Fibroblast of skin of abdomen (primary cell): ENCODE measurements around the gene PET100.
"Not testable (repeated sequence)": the region's sequence is repeated elsewhere in the genome, so short reads cannot be mapped to it uniquely, and the experiment has no call there.

Experiments used
- DNase-seq: peaks from one replicate; pipeline ENCODE4 v3.0.0-alpha.2; 2013

The PET100 gene

GRCh38 chr19:7635670-7636069 is 6.1 kb downstream of the PET100 start:
- no peak for DNase-seq

GRCh38 chr19:7636317-7636690 is 6.7 kb downstream of the PET100 start:
- DNase-seq = no peak

- DNase-seq = no peak
These were observed 7.2 kb downstream of the PET100 start, which contains the start of gene STXBP2 for GRCh38 chr19:7636691-7637373. Gene STXBP2, plus strand, starts transcription at chr19:7637110. Its CDS starts 40 bp downstream, at chr19:7637150.

DNA sequence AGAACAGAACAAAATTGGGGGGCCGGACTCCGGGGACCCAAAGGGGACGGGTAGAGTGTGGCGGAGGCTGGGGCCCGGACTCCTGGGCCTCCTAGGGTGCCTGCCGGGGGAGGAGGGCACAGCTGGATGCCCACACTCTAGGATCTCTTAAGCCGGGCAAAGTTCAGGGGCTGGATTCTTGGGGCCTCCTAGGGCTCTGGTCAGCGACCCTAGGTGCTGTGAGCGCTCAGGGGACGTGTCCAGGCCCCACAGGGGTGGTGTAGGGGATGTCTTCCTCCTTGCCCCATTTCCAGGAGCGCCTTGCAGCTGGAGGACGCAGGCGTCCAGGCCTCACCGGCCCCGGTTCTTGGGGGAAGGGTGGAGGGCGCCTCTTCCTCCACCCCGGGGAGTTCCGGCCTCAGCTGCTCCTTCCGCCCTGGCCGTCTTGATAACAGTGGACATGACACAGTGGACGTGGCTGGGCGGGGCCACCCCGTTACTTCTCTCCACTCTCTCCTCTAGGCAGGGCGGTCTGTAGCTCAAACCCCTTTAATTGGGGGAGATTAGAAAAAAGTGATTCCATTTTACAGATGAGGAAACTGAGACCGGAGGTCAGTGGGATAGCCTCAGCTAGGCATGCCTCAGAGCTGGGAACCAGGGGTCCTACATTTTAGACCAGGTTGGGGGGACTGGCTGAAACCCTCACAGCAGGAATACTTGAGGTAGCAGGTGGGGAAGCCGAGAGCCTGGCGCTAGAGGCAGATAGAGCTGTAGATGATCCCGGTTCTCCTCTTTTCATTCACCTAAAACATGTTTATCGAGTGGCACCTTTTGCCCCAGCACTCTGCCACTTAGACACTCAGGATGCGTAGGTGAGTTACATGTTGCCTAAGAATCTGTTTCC is 8.0 kb downstream of the PET100 start:
- DNase-seq = no peak

DNA sequence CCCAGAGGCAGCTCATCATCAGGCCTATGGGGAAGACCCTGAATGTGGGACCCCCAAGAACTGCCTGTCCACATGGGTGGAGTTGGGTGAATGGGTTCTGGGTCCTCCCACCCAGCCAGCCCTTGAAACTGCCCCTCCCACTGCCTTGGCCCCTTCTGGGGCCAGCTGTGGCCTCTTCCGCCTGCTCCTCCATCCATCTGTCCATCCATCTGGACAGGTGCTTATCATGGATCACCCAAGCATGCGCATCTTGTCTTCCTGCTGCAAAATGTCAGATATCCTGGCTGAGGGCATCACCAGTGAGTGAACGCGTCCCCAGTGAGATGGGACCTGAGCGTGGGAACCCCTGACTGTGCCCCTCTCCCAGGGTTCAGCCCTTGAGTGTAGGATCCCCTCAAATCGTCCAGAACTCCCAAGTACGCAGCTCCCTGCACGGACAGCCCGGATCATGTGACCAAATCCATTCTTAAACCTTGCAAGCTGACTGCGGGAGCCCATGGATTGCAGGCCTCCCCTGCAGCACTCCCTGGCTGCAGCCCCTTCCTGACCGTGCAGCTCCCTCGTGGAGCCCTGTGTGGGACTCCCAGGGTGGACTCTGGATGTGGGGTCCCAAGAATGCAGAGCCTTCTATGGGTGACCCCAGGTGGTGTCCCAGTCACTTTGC is 9.3 kb downstream of the PET100 start:
- DNase-seq = no peak

DNA sequence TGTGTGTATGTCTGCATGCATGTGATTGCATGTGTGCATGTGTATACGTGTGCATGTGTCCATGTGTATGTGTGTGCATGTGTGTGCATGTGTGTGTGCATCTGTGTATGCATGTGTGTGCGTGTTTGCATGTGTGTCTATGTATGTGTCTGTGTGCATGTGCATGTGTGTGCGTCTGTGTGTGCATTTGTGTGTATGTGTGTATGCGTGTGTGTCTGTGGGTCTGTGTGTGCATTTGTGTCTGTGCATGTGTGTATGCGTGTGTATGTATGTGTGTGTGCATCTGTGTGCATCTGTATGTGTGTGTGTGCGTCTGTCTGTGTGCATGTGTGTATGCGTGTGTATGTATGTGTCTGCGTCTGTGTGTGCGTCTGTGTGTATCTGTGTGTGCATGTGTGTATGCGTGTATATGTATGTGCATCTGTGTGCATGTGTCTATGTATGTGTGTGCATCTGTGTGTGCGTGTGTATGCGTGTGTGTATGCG is 10.3 kb downstream of the PET100 start:
- no peak for DNase-seq

GRCh38 chr19:7640803-7641202 is 11.2 kb downstream of the PET100 start:
- DNase-seq = no peak

- DNase-seq = no peak
These were observed 12.0 kb downstream of the PET100 start for GRCh38 chr19:7641290-7642276.

GRCh38 chr19:7642295-7643030 is 12.9 kb downstream of the PET100 start:
- no peak for DNase-seq

DNA sequence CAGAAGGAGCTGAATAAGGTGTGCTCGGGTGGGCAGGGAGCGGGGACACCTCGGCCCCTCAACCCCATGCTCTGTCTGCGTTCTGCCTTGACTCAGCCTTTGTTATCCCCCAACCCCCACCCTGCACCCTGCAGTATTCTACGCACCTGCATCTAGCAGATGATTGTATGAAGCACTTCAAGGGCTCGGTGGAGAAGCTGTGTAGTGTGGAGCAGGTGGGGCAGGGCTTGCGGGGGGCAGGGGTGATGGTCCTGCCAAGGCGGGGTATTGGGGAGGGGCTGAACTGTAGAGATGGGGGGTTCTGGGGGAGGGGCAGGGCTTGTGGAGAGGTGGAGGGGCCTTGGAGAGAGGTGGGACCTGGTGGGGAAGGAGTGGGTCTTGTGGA is 13.4 kb downstream of the PET100 start:
- DNase-seq = no peak

DNA sequence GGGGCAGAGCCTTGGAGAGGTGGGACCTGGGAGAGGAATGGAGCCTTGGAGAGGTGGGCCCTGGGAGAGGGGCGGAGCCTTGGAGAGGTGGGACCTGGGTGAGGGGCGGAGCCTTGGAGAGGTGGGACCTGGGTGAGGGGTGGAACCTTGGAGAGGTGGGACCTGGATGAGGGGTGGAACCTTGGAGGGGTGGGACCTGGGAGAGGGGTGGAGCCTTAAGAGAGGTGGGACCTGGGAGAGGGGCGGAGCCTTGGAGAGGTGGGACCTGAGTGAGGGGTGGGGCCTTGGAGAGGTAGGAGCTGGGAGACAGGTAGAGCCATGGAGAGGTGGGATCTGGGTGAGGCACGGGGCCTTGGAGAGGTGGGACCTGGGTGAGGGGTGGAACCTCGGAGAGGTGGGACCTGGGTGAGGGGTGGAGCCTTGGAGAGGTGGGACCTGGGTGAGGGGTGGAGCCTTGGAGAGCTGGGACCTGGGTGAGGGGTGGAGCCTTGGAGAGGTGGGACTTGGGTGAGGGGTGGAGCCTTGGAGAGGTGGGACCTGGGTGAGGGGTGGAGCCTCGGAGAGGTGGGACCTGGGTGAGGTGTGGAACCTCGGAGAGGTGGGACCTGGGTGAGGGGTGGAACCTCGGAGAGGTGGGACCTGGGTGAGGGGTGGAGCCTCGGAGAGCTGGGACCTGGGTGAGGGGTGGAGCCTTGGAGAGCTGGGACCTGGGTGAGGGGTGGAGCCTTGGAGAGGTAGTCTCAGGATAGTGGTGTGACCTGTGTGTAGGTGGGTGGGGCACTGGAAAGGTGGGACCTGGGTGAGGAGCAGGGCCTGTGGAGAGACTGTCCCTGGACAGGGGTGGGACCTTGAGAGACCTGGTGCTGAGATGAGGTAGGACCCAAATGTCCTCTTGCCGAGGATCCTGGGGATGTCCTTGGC is 14.3 kb downstream of the PET100 start:
- not testable (repeated sequence) for DNase-seq

- DNase-seq = no peak
These were observed 14.9 kb downstream of the PET100 start for GRCh38 chr19:7644550-7644877.

GRCh38 chr19:7645163-7645562 is 15.6 kb downstream of the PET100 start:
- DNase-seq = no peak

DNA sequence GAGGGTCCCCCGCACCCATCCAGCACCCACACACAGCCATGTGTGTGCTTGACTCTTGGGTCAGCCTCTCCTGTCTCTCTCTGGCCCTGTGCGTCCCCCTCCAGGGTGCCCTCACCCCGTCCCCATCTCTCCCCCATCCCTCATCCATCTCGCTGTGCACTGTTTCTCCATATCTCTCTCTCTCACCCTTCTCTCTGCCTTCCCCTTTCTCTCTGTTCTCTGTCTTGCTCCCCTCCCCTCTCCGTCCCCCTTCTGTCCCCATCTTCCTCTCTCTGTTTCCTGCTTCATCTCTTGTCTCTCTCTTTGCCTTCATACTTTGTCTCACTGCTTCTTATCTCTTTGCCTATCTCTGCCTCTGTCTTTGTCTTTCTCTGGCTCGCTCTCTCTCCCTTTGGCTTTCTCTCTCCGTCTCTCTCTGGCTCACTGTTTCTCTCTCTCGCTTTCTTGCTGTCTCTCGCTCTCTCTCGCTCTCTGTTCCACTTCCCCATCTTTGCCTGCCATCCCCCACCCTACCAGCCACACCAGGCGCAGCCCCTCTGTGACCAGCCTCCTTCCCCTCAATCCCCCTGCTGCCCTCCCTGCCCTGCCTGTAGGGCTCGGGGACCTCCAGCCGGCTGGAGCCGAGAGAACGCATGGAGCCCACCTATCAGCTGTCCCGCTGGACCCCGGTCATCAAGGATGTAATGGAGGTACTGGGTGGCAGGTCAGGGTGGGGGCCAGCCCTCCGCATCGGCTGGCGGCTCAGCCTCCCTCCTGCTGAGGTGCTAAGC is 16.2 kb downstream of the PET100 start:
- DNase-seq = no peak

DNA sequence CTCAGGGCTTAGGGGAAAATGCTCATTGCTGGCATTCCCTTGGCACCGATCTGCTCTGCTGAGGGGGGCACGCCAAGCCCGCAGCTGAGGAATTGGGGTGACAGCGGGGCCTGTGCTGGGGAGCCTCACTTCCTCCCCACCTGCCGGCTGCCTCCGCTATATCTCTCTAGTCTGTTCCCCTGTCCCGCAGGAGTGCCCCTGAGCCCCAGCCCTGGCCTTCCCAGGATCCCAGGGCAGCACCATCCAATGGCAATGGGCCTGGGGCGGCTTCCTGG is 16.8 kb downstream of the PET100 start:
- no peak for DNase-seq

DNA sequence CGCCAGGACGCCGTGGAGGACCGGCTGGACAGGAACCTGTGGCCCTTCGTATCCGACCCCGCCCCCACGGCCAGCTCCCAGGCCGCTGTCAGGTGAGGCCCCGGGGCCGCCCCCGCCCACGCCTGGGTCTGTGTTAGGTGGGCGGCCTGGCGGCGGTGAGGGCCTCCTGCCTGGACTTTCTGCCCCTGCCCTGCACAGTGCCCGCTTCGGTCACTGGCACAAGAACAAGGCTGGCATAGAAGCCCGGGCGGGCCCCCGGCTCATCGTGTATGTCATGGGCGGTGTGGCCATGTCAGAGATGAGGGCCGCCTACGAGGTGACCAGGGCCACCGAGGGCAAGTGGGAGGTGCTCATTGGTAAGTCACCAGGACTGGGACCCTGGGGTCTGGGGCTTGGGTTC is 17.6 kb downstream of the PET100 start:
- no peak for DNase-seq

GRCh38 chr19:7648265-7649014 is 18.8 kb downstream of the PET100 start:
- no peak for DNase-seq

GRCh38 chr19:7650148-7650547 is 20.6 kb downstream of the PET100 start:
- no peak for DNase-seq

- DNase-seq = peak; percentile 62
These were observed 22.6 kb downstream of the PET100 start for GRCh38 chr19:7652061-7652641.
